NCI-H2196 (cell line): ENCODE measurements around the gene PGBD5.

Experiments
- DNase-seq: peaks from one replicate; lab custom pipeline; 2025; ENCODE audit not compliant: unreplicated experiment; lab: John Stamatoyannopoulos, UW

The PGBD5 gene

GRCh38 chr1:230326971-230327891, 98.9 kb downstream of the PGBD5 start:
- no peak for DNase-seq

GRCh38 chr1:230323686-230324085, 102.4 kb downstream of the PGBD5 start:
- DNase-seq: no peak

- DNase-seq: no peak
Measured at GRCh38 chr1:230322967-230323547, 103.1 kb downstream of the PGBD5 start.

GRCh38 chr1:230322421-230322756, 103.7 kb downstream of the PGBD5 start:
- no peak for DNase-seq

GRCh38 chr1:230321741-230322420, 104.3 kb downstream of the PGBD5 start:
- DNase-seq: no peak

GRCh38 chr1:230321341-230321740, 104.8 kb downstream of the PGBD5 start:
- DNase-seq: no peak

GRCh38 chr1:230320804-230321203, 105.3 kb downstream of the PGBD5 start:
- DNase-seq: no peak

GRCh38 chr1:230319014-230319747, 107.0 kb downstream of the PGBD5 start:
- DNase-seq: no peak

- peak; percentile 27 for DNase-seq
Measured at GRCh38 chr1:230317823-230318819, 108.0 kb downstream of the PGBD5 start.

- no peak for DNase-seq
Measured at GRCh38 chr1:230316864-230317745, 109.0 kb downstream of the PGBD5 start.

GRCh38 chr1:230315099-230315498, 111.0 kb downstream of the PGBD5 start:
- no peak for DNase-seq

GRCh38 chr1:230314142-230314470, 112.0 kb downstream of the PGBD5 start:
- DNase-seq: no peak

- no peak for DNase-seq
Measured at GRCh38 chr1:230313453-230314141, 112.5 kb downstream of the PGBD5 start.

GRCh38 chr1:230312676-230313075, 113.5 kb downstream of the PGBD5 start:
- DNase-seq: no peak

GRCh38 chr1:230310381-230311163, 115.6 kb downstream of the PGBD5 start:
- peak; percentile 89 for DNase-seq

GRCh38 chr1:230309646-230310177, 116.4 kb downstream of the PGBD5 start:
- no peak for DNase-seq

- no peak for DNase-seq
Measured at GRCh38 chr1:230308821-230309220, 117.3 kb downstream of the PGBD5 start.

- DNase-seq: peak; percentile 94
Measured at GRCh38 chr1:230308039-230308438, 118.1 kb downstream of the PGBD5 start.
